BLaER1 (cell line): ENCODE data around the gene SCFD2.

Source experiments
- H3K27ac ChIP-seq: shearing (Covaris generic); formaldehyde crosslinking; 2 replicates; pipeline ENCODE4 v1.8.1; 2022
- H3K27me3 ChIP-seq: shearing (Covaris generic); formaldehyde crosslinking; 2 replicates; pipeline ENCODE4 v1.8.1; 2022
- H3K36me3 ChIP-seq: shearing (Covaris generic); formaldehyde crosslinking; 2 replicates; pipeline ENCODE4 v1.8.1; 2022
- H3K4me1 ChIP-seq: shearing (Covaris generic); formaldehyde crosslinking; 2 replicates; pipeline ENCODE4 v1.8.1; 2022
- H3K4me2 ChIP-seq: shearing (Covaris generic); formaldehyde crosslinking; 2 replicates; pipeline ENCODE4 v1.8.1; 2022
- H3K4me3 ChIP-seq: shearing (Covaris generic); formaldehyde crosslinking; 2 replicates; pipeline ENCODE4 v1.8.1; 2022
- H3K9ac ChIP-seq: shearing (Covaris generic); formaldehyde crosslinking; 2 replicates; pipeline ENCODE4 v1.8.1; 2022
- H3K9me3 ChIP-seq: shearing (Covaris generic); formaldehyde crosslinking; 2 replicates; pipeline ENCODE4 v1.8.1; 2022
- H4K20me1 ChIP-seq: shearing (Covaris generic); formaldehyde crosslinking; 2 replicates; pipeline ENCODE4 v1.8.1; 2022
- Cebpa-rat ChIP-seq: shearing (Covaris generic); IDR thresholded peaks from 2 replicates; pipeline ENCODE4 v1.8.1; 2022

SCFD2 gene

GRCh38 chr4:52939325-52939724 lies 426.5 kb downstream of the SCFD2 start:
- Histone ChIP-seq H3K4me3 (no peak overlapping the region), H3K4me1 (0 out of 2 replicates have a peak, but pooled peaks cover 5% of the 10 kb centered on the region), H3K27me3 (no peaks in the 10 kb centered on the region), H3K9me3 (no peaks in the 10 kb centered on the region), H3K27ac (no peak overlapping the region), H3K36me3 (no peaks in the 10 kb centered on the region), H3K4me2 (no peak overlapping the region), H3K9ac (no peak overlapping the region), H4K20me1 (no peaks in the 10 kb centered on the region)
- no peak for TF ChIP-seq Cebpa-rat

GRCh38 chr4:52937829-52938228 lies 428.0 kb downstream of the SCFD2 start:
- no peak overlapping the region for H3K27ac ChIP-seq
- no peaks in the 10 kb centered on the region for H3K27me3 ChIP-seq
- no peaks in the 10 kb centered on the region for H3K4me1 ChIP-seq
- H3K36me3 ChIP-seq: no peaks in the 10 kb centered on the region
- no peak overlapping the region for H3K4me2 ChIP-seq
- H4K20me1 ChIP-seq: no peaks in the 10 kb centered on the region
- no peak for TF ChIP-seq Cebpa-rat
- H3K9me3 ChIP-seq: no peaks in the 10 kb centered on the region
- no peak overlapping the region for H3K4me3 ChIP-seq
- no peak overlapping the region for H3K9ac ChIP-seq

DNA sequence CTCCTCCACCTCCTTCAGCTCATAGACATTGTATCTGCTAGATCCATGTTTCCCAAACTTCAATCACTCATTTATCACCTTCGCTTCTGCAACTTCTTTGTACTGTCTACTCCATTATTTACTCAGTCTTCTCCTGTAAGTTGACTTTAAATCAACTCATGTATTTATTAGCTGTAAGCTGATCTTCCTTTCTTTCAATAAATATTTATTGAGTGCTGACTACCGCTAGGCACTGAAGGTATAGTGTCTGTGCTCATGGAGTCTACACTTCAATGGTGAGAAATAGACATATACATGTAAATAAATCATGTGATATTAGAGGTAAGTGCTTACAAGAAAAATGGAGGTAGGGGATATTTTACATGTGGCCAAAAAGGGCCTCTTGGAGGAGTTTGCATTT lies 429.1 kb downstream of the SCFD2 start:
- Histone ChIP-seq H3K36me3 (no peaks in the 10 kb centered on the region), H4K20me1 (no peaks in the 10 kb centered on the region), H3K4me1 (no peaks in the 10 kb centered on the region), H3K9me3 (no peaks in the 10 kb centered on the region), H3K27ac (no peak overlapping the region), H3K27me3 (no peaks in the 10 kb centered on the region), H3K9ac (no peak overlapping the region), H3K4me2 (no peak overlapping the region), H3K4me3 (no peak overlapping the region)
- TF ChIP-seq Cebpa-rat: no peak

DNA sequence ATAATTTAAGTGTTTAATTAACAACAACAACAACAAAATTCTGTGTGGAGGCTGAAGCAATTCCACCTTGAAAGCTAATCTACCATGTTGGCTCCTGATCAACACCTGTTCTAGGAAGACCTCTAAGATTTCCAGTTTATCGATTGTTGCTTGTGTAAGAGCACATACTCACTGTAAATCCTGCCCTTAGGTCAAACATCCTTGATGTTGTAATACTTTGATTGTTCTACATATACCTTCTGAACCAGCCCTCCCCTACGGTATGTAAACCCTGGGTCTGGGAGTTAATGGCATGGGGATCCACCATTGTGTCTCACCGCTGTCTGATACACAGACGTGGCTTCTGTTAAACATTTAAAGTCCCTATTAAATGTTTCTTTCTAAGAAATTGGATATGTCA lies 430.5 kb downstream of the SCFD2 start:
- H3K4me1 ChIP-seq: no peaks in the 10 kb centered on the region
- H3K9ac ChIP-seq: no peak overlapping the region
- no peaks in the 10 kb centered on the region for H4K20me1 ChIP-seq
- no peak overlapping the region for H3K4me3 ChIP-seq
- no peak overlapping the region for H3K4me2 ChIP-seq
- no peaks in the 10 kb centered on the region for H3K36me3 ChIP-seq
- no peaks in the 10 kb centered on the region for H3K27me3 ChIP-seq
- no peak overlapping the region for H3K27ac ChIP-seq
- no peaks in the 10 kb centered on the region for H3K9me3 ChIP-seq
- no peak for TF ChIP-seq Cebpa-rat

DNA sequence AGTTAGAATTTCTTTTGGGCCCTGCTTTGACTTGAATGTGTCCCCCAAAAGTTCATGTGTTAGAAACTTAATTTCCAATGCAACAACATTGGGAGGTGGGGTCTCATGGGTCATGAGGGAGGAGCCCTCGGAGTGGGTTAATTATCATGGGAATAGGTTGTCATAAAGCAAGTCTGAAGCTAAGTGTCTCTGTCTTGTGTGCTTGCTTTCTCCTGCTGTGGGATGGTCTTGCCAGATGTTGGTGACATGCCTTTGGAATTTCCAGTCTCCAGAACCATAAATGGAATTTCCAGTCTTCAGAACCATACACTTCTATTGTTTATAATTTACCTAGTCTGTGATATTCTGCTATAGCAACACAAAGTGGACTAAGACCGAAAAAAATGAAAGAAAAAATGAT lies 432.1 kb downstream of the SCFD2 start:
- no peaks in the 10 kb centered on the region for H3K4me1 ChIP-seq
- H3K36me3 ChIP-seq: no peaks in the 10 kb centered on the region
- no peak for TF ChIP-seq Cebpa-rat
- no peak overlapping the region for H3K27ac ChIP-seq
- no peak overlapping the region for H3K4me2 ChIP-seq
- H3K9me3 ChIP-seq: no peaks in the 10 kb centered on the region
- no peaks in the 10 kb centered on the region for H4K20me1 ChIP-seq
- no peaks in the 10 kb centered on the region for H3K27me3 ChIP-seq
- no peak overlapping the region for H3K4me3 ChIP-seq
- no peak overlapping the region for H3K9ac ChIP-seq

GRCh38 chr4:52932591-52933470 lies 433.0 kb downstream of the SCFD2 start:
- H3K9me3 ChIP-seq: no peaks in the 10 kb centered on the region
- no peak overlapping the region for H3K27ac ChIP-seq
- no peak overlapping the region for H3K9ac ChIP-seq
- no peaks in the 10 kb centered on the region for H3K4me1 ChIP-seq
- no peak overlapping the region for H3K4me2 ChIP-seq
- no peaks in the 10 kb centered on the region for H3K36me3 ChIP-seq
- no peak overlapping the region for H3K4me3 ChIP-seq
- TF ChIP-seq Cebpa-rat: no peak
- H4K20me1 ChIP-seq: no peaks in the 10 kb centered on the region
- H3K27me3 ChIP-seq: no peaks in the 10 kb centered on the region

GRCh38 chr4:52931243-52931642 lies 434.6 kb downstream of the SCFD2 start:
- Histone ChIP-seq H3K4me1 (no peaks in the 10 kb centered on the region), H3K27me3 (no peaks in the 10 kb centered on the region), H3K36me3 (no peaks in the 10 kb centered on the region), H4K20me1 (no peaks in the 10 kb centered on the region), H3K4me3 (no peak overlapping the region), H3K9ac (no peak overlapping the region), H3K9me3 (no peaks in the 10 kb centered on the region), H3K27ac (no peak overlapping the region), H3K4me2 (no peak overlapping the region)
- no peak for TF ChIP-seq Cebpa-rat

GRCh38 chr4:52926196-52926974 lies 439.5 kb downstream of the SCFD2 start:
- Histone ChIP-seq H4K20me1 (no peaks in the 10 kb centered on the region), H3K9me3 (no peaks in the 10 kb centered on the region), H3K9ac (no peak overlapping the region), H3K36me3 (no peaks in the 10 kb centered on the region), H3K4me3 (no peak overlapping the region), H3K27me3 (no peaks in the 10 kb centered on the region), H3K4me1 (no peaks in the 10 kb centered on the region), H3K27ac (no peak overlapping the region), H3K4me2 (no peak overlapping the region)
- no peak for TF ChIP-seq Cebpa-rat

- TF ChIP-seq Cebpa-rat: no peak
- H3K4me3 ChIP-seq: no peak overlapping the region
- H3K9me3 ChIP-seq: no peaks in the 10 kb centered on the region
- no peaks in the 10 kb centered on the region for H3K36me3 ChIP-seq
- H3K4me2 ChIP-seq: no peak overlapping the region
- H3K27ac ChIP-seq: no peak overlapping the region
- no peaks in the 10 kb centered on the region for H3K4me1 ChIP-seq
- no peaks in the 10 kb centered on the region for H3K27me3 ChIP-seq
- no peak overlapping the region for H3K9ac ChIP-seq
- H4K20me1 ChIP-seq: no peaks in the 10 kb centered on the region
Observed at GRCh38 chr4:52925531-52925968, 440.3 kb downstream of the SCFD2 start.

- Histone ChIP-seq H3K36me3 (no peaks in the 10 kb centered on the region), H4K20me1 (no peaks in the 10 kb centered on the region), H3K27ac (no peak overlapping the region), H3K4me3 (no peak overlapping the region), H3K9ac (no peak overlapping the region), H3K27me3 (no peaks in the 10 kb centered on the region), H3K4me2 (no peak overlapping the region), H3K4me1 (no peaks in the 10 kb centered on the region), H3K9me3 (no peaks in the 10 kb centered on the region)
- TF ChIP-seq Cebpa-rat: no peak
Observed at GRCh38 chr4:52919461-52919860, 446.4 kb downstream of the SCFD2 start.
